Lower leg skin (tissue), 3 donors: ENCODE measurements around the gene PCSK5.

ENCODE experiments used
- CTCF ChIP-seq, 3 donors: fragments of 450-650 bp; IDR thresholded peaks; one replicate each; pipeline ENCODE4 v1.5.1; 2016; ENCODE audit warnings: antibody characterized with exemption in 3 of 3, mild to moderate bottlenecking in 3 of 3, moderate library complexity in 2 of 3
- POLR2A ChIP-seq, 2 donors: fragments of 450-650 bp; IDR thresholded peaks; one replicate each; pipeline ENCODE4 v1.6.1; 2016 to 2017; ENCODE audit warnings: antibody characterized with exemption in 2 of 2, mild to moderate bottlenecking in 1 of 2, moderate library complexity in 1 of 2

DNA sequence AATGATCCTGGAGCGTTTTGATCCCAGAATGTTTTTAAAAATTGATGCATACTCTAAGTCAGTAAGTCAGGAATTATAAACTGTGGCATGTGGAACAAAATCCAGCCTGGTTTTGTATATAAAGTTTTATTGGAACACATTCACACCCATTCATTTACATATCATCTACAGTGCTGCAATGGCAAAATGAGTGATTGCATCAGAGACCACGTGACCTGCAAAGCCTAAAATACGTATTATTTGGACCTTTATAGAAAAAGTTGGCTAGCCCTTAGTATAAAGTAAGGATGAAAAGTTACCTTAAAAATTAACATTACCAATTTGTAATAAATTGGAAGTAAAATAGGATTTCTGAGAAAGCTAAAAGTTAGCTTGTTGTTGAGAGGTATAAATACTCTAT, 95.0 kb downstream of the PCSK5 start:
- TF ChIP-seq CTCF (IDR thresholded peaks at IDR 0.05) (no peak), POLR2A (IDR thresholded peaks at IDR 0.05) (no peak)
